A549 (cell line): ENCODE results near the gene MAML3. TPM values are rescaled to one million over a fixed set of nuclear protein-coding genes. Genes with fewer than 3 reads are reported as not detected.

Source experiments
- ATAC-seq, 2 experiments: fragments of 200-7000 bp in 1 of 2; fragments of >200 bp in 1 of 2; cut with Nextera tagmentation in 1 of 2; cut with Tn5 transposase in 1 of 2; 3 replicates each; pipeline versions ENCODE4 v1.8.0 to v1.9.1; 2018 to 2020; ENCODE audit warnings: mild to moderate bottlenecking in 1 of 2, moderate library complexity in 1 of 2
- CTCF ChIA-PET: fragments of 300-600 bp; sonication (Branson Sonifier 250); formaldehyde crosslinking; extraction: SDS; loops from one replicate; lab custom pipeline; 2021; ENCODE audit warnings: antibody characterized with exemption, inconsistent platforms; lab: Yijun Ruan, JAX
- POLR2A ChIA-PET: fragments of 350-600 bp; formaldehyde crosslinking; extraction: SDS; loops from one replicate; lab custom pipeline; 2021; ENCODE audit warnings: antibody characterized with exemption, inconsistent platforms; lab: Yijun Ruan, JAX
- DNase-seq, 2 experiments: peaks; one replicate each; pipeline versions ENCODE4 v3.0.0 to v3.0.0-alpha.2; 2011 to 2016; ENCODE audit warnings: low read depth in 1 of 2, low spot score in 1 of 2
- FAIRE-seq: peaks from 2 replicates; lab custom pipeline; 2011; peaks lifted over from hg19 to GRCh38; lab: Jason Lieb, UNC
- H3K27ac ChIP-seq, 2 experiments: fragments of >200 bp; sonication (Bioruptor Twin); formaldehyde crosslinking; 3 replicates each; pipeline ENCODE4 v1.5.1; 2016 to 2017
- H3K4me1 ChIP-seq: fragments of >200 bp; sonication (Bioruptor Twin); formaldehyde crosslinking; 3 replicates; pipeline ENCODE4 v1.6.1; 2016
- H3K4me2 ChIP-seq: fragments of >200 bp; sonication (Bioruptor Twin); formaldehyde crosslinking; 3 replicates; pipeline ENCODE4 v1.6.1; 2016
- H3K4me3 ChIP-seq: fragments of >200 bp; sonication (Bioruptor Twin); formaldehyde crosslinking; 3 replicates; pipeline ENCODE4 v1.5.1; 2016
- H3K9me3 ChIP-seq: fragments of >200 bp; sonication (Bioruptor Twin); formaldehyde crosslinking; 3 replicates; pipeline ENCODE4 v1.6.1; 2016
- CBX2 ChIP-seq: fragments of 200-600 bp; sonication (generic); IDR thresholded peaks from 2 replicates; pipeline ENCODE4 v1.6.1; 2016; ENCODE audit warnings: low read depth, mild to moderate bottlenecking, borderline replicate concordance
- CEBPB ChIP-seq, 2 experiments: fragments of >200 bp in 1 of 2; sonication (Bioruptor Twin) in 1 of 2; formaldehyde crosslinking in 1 of 2; IDR thresholded peaks; 2 replicates each; pipeline ENCODE4 v1.6.1; 2012 to 2016
- CHD4 ChIP-seq: fragments of 200-600 bp; sonication (generic); IDR thresholded peaks from 2 replicates; pipeline ENCODE4 v1.6.1; 2016; ENCODE audit warnings: antibody characterized with exemption, mild to moderate bottlenecking, borderline replicate concordance
- EHMT2 ChIP-seq: fragments of 200-600 bp; sonication (generic); IDR thresholded peaks from 2 replicates; pipeline ENCODE4 v1.6.1; 2016; ENCODE audit warnings: antibody characterized with exemption, low read depth, mild to moderate bottlenecking, moderate library complexity
- ESRRA ChIP-seq: fragments of 150-350 bp; IDR thresholded peaks from 2 replicates; pipeline ENCODE4 v1.6.1; 2014; ENCODE audit warnings: mild to moderate bottlenecking, low read length, borderline replicate concordance
- FOSL2 ChIP-seq, 2 experiments: fragments of 450-650 bp in 1 of 2; fragments of >200 bp in 1 of 2; sonication (Bioruptor Twin) in 1 of 2; formaldehyde crosslinking; IDR thresholded peaks; 2 replicates each; pipeline versions ENCODE4 v1.5.0 to v1.6.1; 2016 to 2020; ENCODE audit warnings: mild to moderate bottlenecking in 1 of 2, moderate library complexity in 1 of 2
- FOXS1 ChIP-seq: fragments of 250-450 bp; sonication (Bioruptor Pico); IDR thresholded peaks from 2 replicates; pipeline ENCODE4 v1.5.0; 2020; ENCODE audit warnings: mild to moderate bottlenecking, moderate library complexity
- GATA3 ChIP-seq: IDR thresholded peaks from 2 replicates; pipeline ENCODE4 v1.6.1; 2012; ENCODE audit warnings: borderline replicate concordance
- HEYL ChIP-seq: fragments of 250-450 bp; sonication (Bioruptor Pico); IDR thresholded peaks from 2 replicates; pipeline ENCODE4 v1.8.0; 2021; ENCODE audit warnings: mild to moderate bottlenecking, moderate library complexity
- HOXB13 ChIP-seq: fragments of 250-450 bp; sonication (Bioruptor Pico); IDR thresholded peaks from 2 replicates; pipeline ENCODE4 v1.5.0; 2020; ENCODE audit warnings: low read depth, mild to moderate bottlenecking, moderate library complexity
- JUN ChIP-seq, 2 experiments: fragments of >200 bp; sonication (Bioruptor Twin); formaldehyde crosslinking; IDR thresholded peaks; 2 replicates in 1 of 2; 3 replicates in 1 of 2; pipeline ENCODE4 v1.6.1; 2016 to 2017
- KDM1A ChIP-seq: fragments of 200-600 bp; sonication (generic); IDR thresholded peaks from 2 replicates; pipeline ENCODE4 v1.6.1; 2016; ENCODE audit warnings: low read depth, mild to moderate bottlenecking
- MAZ ChIP-seq: fragments of 150-350 bp; IDR thresholded peaks from 2 replicates; pipeline ENCODE4 v1.6.1; 2014; ENCODE audit warnings: antibody characterized with exemption, low read depth, low read length, borderline replicate concordance
- MYC ChIP-seq: IDR thresholded peaks from 2 replicates; pipeline ENCODE4 v1.6.1; 2012; ENCODE audit warnings: mild to moderate bottlenecking, inconsistent platforms, low read length, improper control_type of control experiment, borderline replicate concordance
- NPAS2 ChIP-seq: fragments of 250-450 bp; sonication (Bioruptor Pico); IDR thresholded peaks from 2 replicates; pipeline ENCODE4 v1.8.0; 2022; ENCODE audit warnings: mild to moderate bottlenecking, moderate library complexity, borderline replicate concordance
- PHF8 ChIP-seq: fragments of 200-600 bp; sonication (generic); IDR thresholded peaks from 2 replicates; pipeline ENCODE4 v1.6.1; 2016; ENCODE audit warnings: low read depth, mild to moderate bottlenecking, antibody characterized with exemption, moderate library complexity, borderline replicate concordance
- POLR2A ChIP-seq: IDR thresholded peaks from 2 replicates; pipeline ENCODE4 v1.6.1; 2012; ENCODE audit warnings: mild to moderate bottlenecking, low read length
- RAD21 ChIP-seq, 2 experiments: fragments of >200 bp in 1 of 2; sonication (Bioruptor Twin) in 1 of 2; formaldehyde crosslinking in 1 of 2; IDR thresholded peaks in 1 of 2; conservative IDR thresholded peaks in 1 of 2; 2 replicates in 1 of 2; 3 replicates in 1 of 2; pipeline ENCODE4 v1.6.1; 2012 to 2018; ENCODE audit warnings: inconsistent platforms in 1 of 2
- RFX5 ChIP-seq: fragments of 450-650 bp; IDR thresholded peaks from 2 replicates; pipeline ENCODE4 v1.7.1; 2014; ENCODE audit warnings: antibody characterized with exemption, mild to moderate bottlenecking, moderate library complexity
- RNF2 ChIP-seq: fragments of 200-600 bp; sonication (generic); IDR thresholded peaks from 2 replicates; pipeline ENCODE4 v1.6.1; 2016; ENCODE audit warnings: low read depth, mild to moderate bottlenecking, antibody characterized with exemption, moderate library complexity, borderline replicate concordance
- SMC3 ChIP-seq: fragments of >200 bp; sonication (Bioruptor Twin); formaldehyde crosslinking; IDR thresholded peaks from 3 replicates; pipeline ENCODE4 v1.6.1; 2018; ENCODE audit warnings: inconsistent platforms
- TFCP2L1 ChIP-seq: fragments of 250-450 bp; sonication (Bioruptor Pico); IDR thresholded peaks from 2 replicates; pipeline ENCODE4 v1.5.0; 2021; ENCODE audit warnings: mild to moderate bottlenecking
- ZC3H11A ChIP-seq: fragments of 450-650 bp; IDR thresholded peaks from 2 replicates; pipeline ENCODE4 v1.6.1; 2014; ENCODE audit warnings: antibody characterized with exemption, mild to moderate bottlenecking
- ZSCAN20 ChIP-seq: fragments of 250-450 bp; sonication (Bioruptor Pico); IDR thresholded peaks from 2 replicates; pipeline ENCODE4 v1.8.0; 2022; ENCODE audit warnings: mild to moderate bottlenecking, moderate library complexity
- WGBS: methylation state at CpG from one replicate; pipeline ENCODE4 v1.1.6; 2017; ENCODE audit errors: missing lambda C conversion rate; 5-methylcytosine and 5-hydroxymethylcytosine counted together
- polyA plus RNA-seq, 4 experiments: library from polyadenylated mRNA; depleted of rRNA in 3 of 4; stranded (reverse); fragments of >200 nt; fragmentation: RNase III in 1 of 4; extraction: RNeasy Plus Mini Kit Qiagen cat#74134 plus additional on column Dnase treatment in 1 of 4; gene quantifications; 2 replicates in 3 of 4; 3 replicates in 1 of 4; pipeline ENCODE4 v1.2.3, GENCODE V29; 2011 to 2017
- TF ChIP-seq, protein P1 (sequence below): fragments of >200 bp; sonication (Bioruptor Twin); formaldehyde crosslinking; IDR thresholded peaks from 3 replicates; pipeline ENCODE4 v1.5.1; 2016
- TF ChIP-seq, protein P2 (sequence below): IDR thresholded peaks from 2 replicates; pipeline ENCODE4 v1.6.1; 2012
- TF ChIP-seq, protein P3 (sequence below): IDR thresholded peaks from 2 replicates; pipeline ENCODE4 v1.6.1; 2012
- TF ChIP-seq, protein P4 (sequence below): fragments of 250-450 bp; sonication (Bioruptor Pico); IDR thresholded peaks from 2 replicates; pipeline ENCODE4 v1.5.0; 2021; ENCODE audit warnings: mild to moderate bottlenecking, moderate library complexity, borderline replicate concordance

The MAML3 gene
- polyA plus RNA-seq, 2 of the 4 experiments (the other 2 are of a cell fraction), result 9.0 to 22.2 TPM

DNA sequence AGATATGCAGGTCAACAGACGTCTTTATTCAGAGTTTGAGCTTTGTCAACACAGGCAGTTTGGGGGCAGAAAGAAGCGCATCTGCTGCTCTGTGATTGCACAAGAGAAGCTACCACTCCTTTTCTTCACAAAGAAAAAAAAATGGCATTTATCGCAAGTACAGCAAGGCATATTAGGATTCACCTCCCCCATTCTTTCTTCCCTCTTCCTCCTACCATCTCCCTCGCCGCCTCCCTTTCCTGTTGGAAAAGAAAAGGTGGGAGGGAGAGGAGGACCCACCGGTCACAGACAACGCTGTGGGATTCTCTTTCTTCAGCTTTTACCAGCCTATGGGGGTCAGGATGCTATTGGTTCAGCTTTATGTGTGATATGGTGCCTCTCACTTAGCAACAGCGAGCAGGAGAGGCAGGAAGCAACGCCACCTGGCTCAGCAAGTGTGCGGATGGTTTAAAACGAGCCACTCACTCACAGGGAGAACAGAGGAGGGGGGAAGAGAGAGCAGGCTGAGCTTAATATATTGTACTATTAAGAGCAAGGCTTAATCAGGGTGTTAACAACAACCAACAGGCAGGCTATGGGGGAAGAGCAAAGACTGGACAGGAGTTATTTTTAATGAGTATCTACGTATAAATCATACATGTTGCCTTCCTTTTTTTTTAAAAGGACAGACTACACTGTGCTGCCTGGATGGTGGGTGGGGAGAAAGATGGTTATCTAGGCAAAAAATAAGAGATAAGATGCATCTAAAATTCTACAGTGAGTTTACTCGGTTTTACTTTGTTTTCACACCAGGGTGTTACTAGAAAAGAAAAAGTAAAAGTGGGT, 104.7 kb downstream of the MAML3 start:
- no peaks in the 10 kb centered on the region for H3K9me3 ChIP-seq
- WGBS, result 2% methylated on average over 11 of the region's 13 CpGs
- H3K4me2 ChIP-seq, result peak overlapping the region; percentile 82
- peak; percentile 36; the same call in 1 of the 2 replicates for TF ChIP-seq POLR2A
- TF ChIP-seq NPAS2 (CRISPR knock-in tag), result no peak
- TF ChIP-seq, protein P1, sequence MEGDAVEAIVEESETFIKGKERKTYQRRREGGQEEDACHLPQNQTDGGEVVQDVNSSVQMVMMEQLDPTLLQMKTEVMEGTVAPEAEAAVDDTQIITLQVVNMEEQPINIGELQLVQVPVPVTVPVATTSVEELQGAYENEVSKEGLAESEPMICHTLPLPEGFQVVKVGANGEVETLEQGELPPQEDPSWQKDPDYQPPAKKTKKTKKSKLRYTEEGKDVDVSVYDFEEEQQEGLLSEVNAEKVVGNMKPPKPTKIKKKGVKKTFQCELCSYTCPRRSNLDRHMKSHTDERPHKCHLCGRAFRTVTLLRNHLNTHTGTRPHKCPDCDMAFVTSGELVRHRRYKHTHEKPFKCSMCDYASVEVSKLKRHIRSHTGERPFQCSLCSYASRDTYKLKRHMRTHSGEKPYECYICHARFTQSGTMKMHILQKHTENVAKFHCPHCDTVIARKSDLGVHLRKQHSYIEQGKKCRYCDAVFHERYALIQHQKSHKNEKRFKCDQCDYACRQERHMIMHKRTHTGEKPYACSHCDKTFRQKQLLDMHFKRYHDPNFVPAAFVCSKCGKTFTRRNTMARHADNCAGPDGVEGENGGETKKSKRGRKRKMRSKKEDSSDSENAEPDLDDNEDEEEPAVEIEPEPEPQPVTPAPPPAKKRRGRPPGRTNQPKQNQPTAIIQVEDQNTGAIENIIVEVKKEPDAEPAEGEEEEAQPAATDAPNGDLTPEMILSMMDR, result no peak
- peak; percentile 22 to 40; a peak in 3 of 5 replicates for TF ChIP-seq RAD21 (conservative IDR thresholded peaks at IDR 0.05 in 1 of 2, IDR thresholded peaks at IDR 0.05 in 1 of 2)
- TF ChIP-seq, protein P2, sequence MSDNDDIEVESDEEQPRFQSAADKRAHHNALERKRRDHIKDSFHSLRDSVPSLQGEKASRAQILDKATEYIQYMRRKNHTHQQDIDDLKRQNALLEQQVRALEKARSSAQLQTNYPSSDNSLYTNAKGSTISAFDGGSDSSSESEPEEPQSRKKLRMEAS, result peak; percentile 43
- TF ChIP-seq JUN (IDR thresholded peaks at IDR 0.05), result peak in 1 of 2 experiments; percentile 35; a peak in 1 of 5 replicates
- TF ChIP-seq HOXB13 (CRISPR knock-in tag), result 0 out of 2 replicates have a peak, but pooled peaks have one; percentile 28
- no peak for TF ChIP-seq FOSL2 (IDR thresholded peaks at IDR 0.05)
- TF ChIP-seq FOSL2 (CRISPR knock-in tag; IDR thresholded peaks at IDR 0.05), result peak; percentile 8; the same call in 1 of the 2 replicates
- TF ChIP-seq RFX5, result peak; percentile 77; the same call in 1 of the 2 replicates
- TF ChIP-seq GATA3, result no peak
- TF ChIP-seq CEBPB (IDR thresholded peaks at IDR 0.05), result peak; percentile 81 to 89
- peak; percentile 31; the same call in 2 of the 3 replicates for TF ChIP-seq SMC3
- no peak for TF ChIP-seq KDM1A
- FAIRE-seq (no peak), ATAC-seq (peak; percentile 87 to 93), DNase-seq (peak; percentile 48 to 91)
- peak overlapping the region; percentile 88 to 91 for H3K27ac ChIP-seq
- peak overlapping the region; percentile 35 for H3K4me3 ChIP-seq
- POLR2A ChIA-PET, result interaction anchor here (0.7 to 2.0 kb wide), 10 partner anchors 12 to 281 kb away, joined by 3 to 20 read pairs (median 4); no protein-coding TSS in a partner anchor
- CTCF ChIA-PET, result interaction anchor here (0.9 to 4.7 kb wide), 10 partner anchors 12 to 394 kb away, joined by 3 to 26 read pairs (median 3); no protein-coding TSS in a partner anchor
- H3K4me1 ChIP-seq, result peaks cover 91% of the 10 kb centered on the region

GRCh38 chr4:140048419-140048995, 105.5 kb downstream of the MAML3 start:
- ATAC-seq (no peak), FAIRE-seq (no peak), DNase-seq (no peak)
- peak overlapping the region; percentile 82 for H3K4me2 ChIP-seq
- no peaks in the 10 kb centered on the region for H3K9me3 ChIP-seq
- WGBS, result 4% methylated on average over 4 of the region's 4 CpGs
- H3K4me1 ChIP-seq, result peaks cover 91% of the 10 kb centered on the region
- ChIA-PET CTCF (interaction anchor here (0.9 to 4.7 kb wide), 9 partner anchors 11 to 393 kb away, joined by 3 to 26 read pairs (median 3); no protein-coding TSS in a partner anchor), POLR2A (interaction anchor here (0.7 to 2.0 kb wide), 9 partner anchors 11 to 282 kb away, joined by 3 to 20 read pairs (median 5); no protein-coding TSS in a partner anchor)
- H3K4me3 ChIP-seq, result peak overlapping the region; percentile 35
- H3K27ac ChIP-seq, result peak overlapping the region; percentile 88 to 91
- TF ChIP-seq PHF8, result no peak
- no peak for TF ChIP-seq EHMT2
- TF ChIP-seq ZSCAN20, result no peak
- TF ChIP-seq POLR2A, result no peak
- TF ChIP-seq, protein P2, result no peak
- TF ChIP-seq, protein P3, sequence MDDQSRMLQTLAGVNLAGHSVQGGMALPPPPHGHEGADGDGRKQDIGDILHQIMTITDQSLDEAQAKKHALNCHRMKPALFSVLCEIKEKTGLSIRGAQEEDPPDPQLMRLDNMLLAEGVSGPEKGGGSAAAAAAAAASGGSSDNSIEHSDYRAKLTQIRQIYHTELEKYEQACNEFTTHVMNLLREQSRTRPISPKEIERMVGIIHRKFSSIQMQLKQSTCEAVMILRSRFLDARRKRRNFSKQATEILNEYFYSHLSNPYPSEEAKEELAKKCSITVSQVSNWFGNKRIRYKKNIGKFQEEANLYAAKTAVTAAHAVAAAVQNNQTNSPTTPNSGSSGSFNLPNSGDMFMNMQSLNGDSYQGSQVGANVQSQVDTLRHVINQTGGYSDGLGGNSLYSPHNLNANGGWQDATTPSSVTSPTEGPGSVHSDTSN, result no peak
- TF ChIP-seq CBX2, result no peak
- TF ChIP-seq MYC, result no peak
- no peak for TF ChIP-seq MAZ
- TF ChIP-seq FOXS1 (CRISPR knock-in tag), result no peak
- TF ChIP-seq SMC3, result no peak
- no peak for TF ChIP-seq RNF2
- TF ChIP-seq TFCP2L1, result no peak
- no peak for TF ChIP-seq ZC3H11A
- no peak for TF ChIP-seq HEYL (CRISPR knock-in tag)
- TF ChIP-seq, protein P4, sequence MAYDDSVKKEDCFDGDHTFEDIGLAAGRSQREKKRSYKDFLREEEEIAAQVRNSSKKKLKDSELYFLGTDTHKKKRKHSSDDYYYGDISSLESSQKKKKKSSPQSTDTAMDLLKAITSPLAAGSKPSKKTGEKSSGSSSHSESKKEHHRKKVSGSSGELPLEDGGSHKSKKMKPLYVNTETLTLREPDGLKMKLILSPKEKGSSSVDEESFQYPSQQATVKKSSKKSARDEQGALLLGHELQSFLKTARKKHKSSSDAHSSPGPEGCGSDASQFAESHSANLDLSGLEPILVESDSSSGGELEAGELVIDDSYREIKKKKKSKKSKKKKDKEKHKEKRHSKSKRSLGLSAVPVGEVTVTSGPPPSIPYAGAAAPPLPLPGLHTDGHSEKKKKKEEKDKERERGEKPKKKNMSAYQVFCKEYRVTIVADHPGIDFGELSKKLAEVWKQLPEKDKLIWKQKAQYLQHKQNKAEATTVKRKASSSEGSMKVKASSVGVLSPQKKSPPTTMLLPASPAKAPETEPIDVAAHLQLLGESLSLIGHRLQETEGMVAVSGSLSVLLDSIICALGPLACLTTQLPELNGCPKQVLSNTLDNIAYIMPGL (CRISPR knock-in tag), result no peak
- no peak for TF ChIP-seq CHD4
- no peak for TF ChIP-seq JUN (IDR thresholded peaks at IDR 0.05)
- no peak for TF ChIP-seq ESRRA
